Activated naive CD4-positive, alpha-beta T cell (primary cell): ENCODE measurements around the gene RNLS.

Source experiments
- DNase-seq, 4 experiments: peaks; one replicate each; lab custom pipeline; 2025; lab: John Stamatoyannopoulos, UW

Gene RNLS

DNA sequence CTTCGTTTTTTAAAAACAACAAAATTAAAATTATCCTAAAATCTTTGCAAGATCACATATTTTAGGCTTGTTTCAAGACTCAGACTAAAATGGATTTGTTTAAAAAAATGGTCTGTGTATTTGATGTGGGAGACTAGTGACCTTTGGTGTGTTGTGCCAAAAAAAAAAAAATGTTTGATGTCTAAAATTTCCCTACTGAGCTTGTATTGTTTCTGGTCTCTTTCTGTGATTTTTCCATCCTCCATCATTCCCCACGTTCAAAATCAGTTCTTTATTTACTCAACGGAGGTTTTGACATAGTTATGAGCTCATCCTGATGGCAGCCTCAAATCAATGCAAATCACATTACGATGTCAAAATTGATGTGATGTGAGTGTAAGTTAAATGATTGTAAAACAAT is 326.2 kb downstream of the RNLS start:
- no peak for DNase-seq

DNA sequence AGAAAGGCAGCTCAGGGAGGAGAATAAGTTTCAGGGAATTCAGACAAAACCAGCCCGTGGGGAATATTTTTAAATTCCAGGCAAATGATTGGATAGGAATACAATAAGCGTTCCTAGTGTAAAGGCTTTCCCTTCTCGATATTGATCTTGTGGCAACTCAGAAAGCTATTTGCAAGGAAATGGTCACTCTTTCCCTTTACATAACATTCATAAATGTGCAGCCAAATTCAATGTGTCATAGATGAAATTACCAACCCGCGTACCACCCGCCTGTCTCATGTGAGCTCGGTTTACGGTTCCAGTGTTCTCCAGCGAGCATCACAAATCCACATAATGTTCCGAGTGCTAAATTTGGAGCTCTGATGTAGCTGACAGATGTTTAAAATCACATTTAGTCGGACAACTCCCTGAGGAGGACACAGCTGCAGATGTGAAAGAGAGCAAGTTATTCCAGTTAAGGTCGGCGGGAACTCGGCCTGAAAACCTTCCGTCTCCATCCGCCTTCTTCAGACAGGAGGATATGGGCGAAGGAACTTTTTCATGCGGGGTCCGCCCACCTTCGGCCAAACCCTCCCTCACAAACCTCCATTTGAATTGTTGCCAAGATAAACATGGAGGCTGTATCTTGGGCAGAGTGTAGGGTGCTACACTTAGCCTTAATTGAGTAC is 327.0 kb downstream of the RNLS start:
- no peak for DNase-seq

DNA sequence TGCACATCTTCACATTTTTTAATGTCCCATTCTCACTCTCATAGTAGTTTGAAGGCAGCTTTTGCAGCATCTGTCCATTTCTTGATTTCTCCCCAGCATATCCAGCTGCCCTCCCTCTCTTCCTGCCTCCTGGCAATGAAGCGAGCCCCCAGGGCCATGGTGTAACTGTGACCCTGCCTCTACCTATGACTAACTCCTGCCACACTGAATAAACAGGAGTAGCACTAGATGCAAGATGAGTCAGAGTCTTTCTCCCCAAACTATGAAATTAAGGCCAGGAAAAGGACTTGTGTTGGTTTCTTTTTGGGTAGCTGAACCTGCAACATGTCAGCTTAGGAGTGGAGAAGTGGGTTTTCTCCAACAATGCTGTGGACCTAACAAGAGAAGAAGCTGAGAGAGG is 329.0 kb downstream of the RNLS start:
- no peak for DNase-seq

DNA sequence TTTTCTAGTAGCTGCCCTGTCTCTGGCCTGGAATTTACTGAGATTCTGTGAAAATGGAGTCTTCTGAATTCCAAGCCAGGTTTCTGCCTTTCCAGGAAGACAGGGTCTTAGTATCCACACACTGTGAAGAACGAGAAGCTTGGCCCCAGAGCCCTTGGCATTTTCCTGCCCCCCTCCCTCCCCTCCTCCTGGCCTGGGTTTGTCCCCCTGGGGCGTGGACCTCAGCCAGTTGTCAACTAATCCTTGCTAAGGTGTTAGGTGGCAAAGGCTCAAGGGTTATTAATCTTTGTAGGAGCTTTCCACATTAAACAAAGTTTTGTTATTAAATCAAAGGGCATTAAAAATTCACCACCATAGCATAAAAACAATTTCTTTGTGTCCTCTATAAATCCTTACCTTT is 329.5 kb downstream of the RNLS start:
- no peak for DNase-seq

DNA sequence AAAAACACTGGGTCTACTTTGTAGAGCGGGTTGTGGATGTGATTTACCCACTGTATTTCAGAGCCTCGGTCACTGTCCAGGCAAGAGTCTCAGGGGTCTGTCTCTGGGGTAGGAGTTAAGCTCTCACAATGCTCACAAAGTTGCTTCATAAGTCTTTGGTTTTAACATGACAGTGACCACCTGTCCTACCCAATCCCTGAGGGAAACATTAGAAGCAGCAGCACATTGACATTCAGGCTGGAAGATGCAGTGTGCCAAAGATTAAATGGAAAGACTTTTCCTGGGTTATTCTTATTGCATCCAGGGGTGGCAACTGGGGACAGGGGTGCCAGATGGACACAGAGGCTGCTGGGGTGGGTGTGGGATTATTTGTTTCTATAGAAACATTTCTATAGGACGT is 330.0 kb downstream of the RNLS start:
- no peak for DNase-seq

DNA sequence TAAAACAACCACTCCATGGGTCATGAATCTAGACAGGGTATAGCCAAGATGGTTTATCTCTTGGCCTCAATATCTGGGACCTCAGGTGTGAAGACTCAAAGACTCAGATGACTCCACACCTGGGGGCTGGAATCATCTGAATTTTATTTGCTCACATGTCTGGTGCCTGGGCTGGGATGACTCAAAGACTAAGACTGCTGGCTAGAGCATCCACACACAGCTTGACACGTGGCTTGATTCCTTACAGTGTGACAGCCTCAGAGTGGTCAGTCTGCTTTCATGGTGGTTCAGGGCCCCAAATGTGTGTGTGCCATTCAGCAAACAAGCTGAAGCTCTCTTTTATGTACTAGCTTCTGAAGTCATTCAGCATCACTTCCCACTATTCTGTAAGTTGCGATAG is 333.7 kb downstream of the RNLS start:
- DNase-seq, result no peak

DNA sequence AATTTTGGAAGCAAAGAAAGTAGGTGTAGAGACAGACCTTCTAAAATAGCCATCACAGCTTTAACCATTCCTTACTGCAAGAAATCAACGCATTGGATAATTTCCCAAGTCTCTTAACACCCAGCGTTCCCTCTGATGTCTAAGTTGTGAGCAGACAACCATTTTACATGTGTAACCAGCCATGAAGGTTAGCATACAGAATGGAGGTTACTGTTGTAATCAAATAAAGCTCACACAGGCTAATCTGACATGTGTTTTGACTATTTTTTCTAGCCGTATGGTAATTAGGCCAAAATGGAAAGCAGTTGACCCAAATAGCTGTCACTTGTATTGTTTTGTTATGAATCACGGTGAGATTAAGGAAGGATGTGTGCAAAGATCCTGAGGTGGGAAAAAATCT is 336.4 kb downstream of the RNLS start:
- DNase-seq, result no peak

DNA sequence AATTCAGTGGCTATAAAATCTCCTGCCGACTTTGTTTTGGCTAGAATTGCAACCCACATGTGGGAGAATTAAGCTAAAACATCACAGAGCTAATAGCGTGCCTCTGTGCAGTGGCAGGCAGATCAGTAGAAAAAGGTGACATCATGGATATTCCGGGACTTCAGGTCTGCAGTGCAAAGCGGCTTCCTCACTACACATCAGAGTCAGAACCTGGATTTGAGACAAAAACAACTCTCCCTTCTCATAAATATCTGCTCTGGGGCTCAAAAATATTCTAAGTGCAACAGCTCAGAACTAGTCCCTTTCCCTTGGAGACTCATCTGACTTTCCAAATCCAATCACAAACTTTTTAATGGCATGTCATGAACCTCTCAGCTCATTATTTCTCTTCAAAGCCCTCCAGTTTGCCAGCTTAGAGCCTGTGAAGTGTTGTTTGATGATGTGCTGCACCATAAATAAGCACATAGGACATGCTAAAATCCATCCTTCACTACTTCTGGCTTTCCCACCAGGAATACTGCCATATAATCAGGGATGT is 337.1 kb downstream of the RNLS start:
- DNase-seq, result no peak

DNA sequence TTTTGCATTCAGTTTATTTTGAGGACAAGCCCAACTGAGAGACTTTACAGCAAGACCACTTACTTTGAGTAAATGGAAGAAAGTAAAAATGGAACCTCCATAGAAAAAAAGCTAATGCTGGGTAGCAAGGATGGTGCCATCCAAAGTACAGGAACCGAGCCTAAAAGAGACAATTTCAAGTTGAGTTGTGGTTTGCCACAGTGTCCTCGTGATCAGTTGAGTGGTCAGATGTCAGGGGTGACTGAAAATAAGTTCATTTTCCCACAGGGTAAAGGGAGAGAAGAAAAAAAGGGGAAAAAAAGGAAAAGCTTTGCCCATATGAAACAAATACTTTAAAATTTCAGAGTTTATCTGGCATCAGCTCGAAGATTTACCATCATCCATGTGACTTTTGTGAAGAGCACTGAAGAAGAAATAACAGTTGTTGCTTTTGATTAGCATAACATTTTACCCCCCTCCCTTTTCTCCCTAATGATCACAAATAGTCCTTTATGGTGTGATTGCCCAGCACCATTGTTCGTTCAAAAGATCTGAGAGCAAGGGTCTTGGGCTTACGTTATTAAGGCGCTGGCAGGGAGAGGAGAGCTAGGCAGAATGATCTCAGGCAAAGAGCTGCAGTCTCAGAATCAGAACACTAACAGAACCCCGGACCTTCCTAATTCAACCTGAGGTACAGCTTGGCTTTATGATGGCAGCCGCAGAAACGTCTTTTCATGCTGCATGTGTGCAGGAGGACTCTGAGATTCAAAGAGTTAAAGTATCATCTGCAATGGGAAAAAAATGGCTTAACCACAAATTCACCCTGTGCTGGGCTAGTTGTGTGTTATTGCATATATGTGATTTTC is 338.1 kb downstream of the RNLS start:
- DNase-seq, result no peak

DNA sequence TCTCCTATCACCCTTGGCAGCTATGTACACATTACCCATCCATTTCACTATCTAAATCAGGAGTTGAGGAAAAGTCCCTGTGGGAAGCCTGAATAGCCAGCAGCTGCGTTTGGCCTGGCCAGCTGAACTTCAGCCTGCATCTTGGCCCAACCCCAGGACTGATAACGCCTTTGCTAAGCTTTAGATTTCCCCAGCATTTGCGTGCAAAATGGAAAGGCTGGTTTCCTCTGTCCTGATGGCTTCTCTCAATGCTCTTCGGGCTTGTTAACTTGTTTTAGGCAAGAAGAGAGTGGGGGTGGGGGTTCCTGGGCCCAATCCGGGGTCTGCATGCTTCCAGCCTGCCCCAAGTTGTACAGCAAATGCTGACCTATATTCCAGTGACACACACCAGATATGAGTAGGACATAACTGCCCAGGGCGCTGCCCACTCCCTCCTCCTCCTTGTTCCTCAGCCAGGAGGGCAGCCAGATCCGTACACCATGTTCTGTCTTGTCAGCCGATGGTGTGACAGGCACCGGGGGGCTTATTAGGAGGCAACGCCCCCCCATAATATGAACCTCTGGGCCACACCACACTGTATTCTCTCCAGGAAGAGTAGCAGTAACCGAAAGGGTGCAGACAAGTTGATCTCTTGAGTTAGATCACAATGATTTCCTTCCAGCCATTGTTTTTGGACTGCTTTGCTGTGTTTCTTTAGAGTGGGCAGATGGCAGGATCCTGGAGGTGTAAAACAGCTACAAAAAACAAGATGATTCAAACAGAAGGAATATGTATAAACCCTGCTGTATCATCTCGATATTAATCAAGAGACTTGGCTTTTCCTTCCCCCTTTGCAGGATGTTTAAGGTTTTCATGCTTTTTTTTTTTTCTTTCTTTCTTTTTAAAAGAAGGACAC is 339.0 kb downstream of the RNLS start:
- DNase-seq, result no peak

DNA sequence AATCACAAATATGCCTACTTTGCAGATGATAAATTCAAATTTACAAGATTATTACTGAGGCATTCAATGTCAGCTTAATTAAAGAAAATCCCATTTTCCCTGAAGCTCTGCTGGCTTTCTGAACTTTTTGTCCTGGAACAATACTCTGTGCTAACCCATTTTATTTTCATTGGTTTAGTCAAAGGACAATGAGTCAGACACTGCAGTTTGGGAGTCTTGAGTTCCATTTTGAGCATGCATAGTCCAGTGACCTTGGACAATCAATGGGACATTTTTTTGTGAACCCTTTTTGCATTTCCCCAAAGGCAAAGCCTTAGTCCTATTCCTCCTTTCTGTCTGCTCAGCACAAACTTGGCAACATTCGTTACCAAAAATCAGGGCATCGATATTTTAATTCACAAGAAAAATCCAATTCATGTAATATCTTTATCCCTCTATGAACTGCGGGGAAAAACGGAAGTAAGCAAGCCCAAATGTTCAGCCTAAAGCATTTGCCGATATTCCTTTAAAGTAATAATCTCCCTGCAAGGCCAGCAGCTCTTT is 339.8 kb downstream of the RNLS start:
- no peak for DNase-seq

DNA sequence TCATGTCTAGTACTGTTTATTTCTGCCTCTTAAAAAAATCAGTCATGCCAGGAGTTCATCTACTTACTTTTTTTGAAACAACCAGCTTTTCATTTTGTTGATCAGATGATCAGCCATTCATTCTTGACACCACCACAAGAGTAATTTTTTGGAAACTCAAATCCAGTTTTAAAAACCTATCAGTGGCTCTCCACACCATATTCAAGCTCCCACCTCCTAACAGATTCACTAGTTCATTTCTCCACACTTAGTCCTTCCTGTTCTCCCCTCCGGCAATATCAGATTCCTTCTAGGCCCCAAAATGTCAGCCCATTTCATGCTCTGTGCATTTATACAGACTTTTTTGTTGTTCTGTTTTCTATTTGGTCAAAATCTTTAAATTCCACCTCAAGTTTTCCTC is 341.6 kb downstream of the RNLS start:
- DNase-seq, result no peak

DNA sequence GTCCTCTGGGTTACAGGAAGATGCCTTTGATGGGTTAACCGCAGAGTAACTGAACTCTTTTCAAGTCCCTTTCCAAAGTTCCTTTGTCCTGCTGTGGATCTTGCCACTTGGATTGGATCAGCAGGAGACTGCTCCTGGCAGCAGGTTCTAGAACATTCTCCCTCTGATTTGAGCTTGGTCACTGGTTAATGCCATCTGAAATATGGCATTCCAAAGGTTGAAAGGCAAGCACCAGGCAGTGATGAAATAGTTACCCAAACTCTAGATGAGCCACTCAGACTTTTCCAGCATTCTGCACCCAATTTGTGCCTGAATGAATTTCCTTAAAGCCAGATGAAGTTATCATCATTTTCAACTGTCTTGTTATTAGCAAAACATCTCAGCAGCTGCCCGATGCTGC is 343.9 kb downstream of the RNLS start:
- no peak for DNase-seq

DNA sequence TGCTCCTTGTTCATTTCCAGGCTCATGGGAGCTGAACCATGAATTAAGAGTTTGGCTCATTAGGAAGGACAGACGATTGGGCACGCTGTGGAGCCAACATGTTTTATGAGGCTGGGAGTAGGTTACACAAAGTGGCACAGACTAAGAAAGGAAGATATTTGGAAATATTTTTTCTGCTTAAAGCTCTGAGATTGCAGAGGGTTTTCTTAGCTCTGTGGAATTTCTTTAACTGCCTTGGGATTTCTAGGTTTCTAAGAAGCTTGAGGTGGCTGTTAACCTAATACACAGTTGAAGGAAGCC is 344.6 kb downstream of the RNLS start:
- DNase-seq, result no peak

DNA sequence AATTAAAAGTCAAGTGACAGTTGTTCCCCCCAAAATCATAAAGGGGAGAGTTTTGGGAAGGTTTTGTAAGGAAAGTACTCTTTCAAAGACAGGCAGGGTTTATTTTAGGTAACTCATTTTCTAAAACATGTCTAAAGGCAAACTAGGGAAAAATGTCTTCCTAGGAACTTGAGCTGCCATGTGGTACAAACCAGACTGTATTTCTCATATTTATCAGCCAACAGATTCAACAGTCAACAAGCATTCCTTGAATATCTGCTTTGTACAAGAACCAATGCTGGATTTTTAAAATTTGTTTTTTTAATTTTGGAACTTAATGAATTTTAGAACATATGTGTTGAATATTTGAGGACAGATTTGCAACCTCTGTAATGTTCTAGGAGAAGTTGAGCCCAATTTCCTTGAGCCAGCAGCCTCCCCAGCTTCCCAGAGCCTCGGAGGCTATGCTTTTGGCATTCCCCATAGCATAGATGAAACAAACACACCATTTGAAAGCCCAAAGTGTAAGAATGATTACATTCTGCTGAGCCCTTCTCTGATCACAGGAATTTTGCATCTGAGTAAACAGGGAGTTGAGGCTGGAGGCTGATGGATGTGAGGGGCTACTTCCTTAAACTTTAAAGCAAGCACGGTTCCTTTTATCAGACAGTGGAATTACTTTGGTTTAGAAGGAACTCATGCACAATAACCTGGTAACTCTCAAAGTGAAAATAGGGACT is 345.1 kb downstream of the RNLS start:
- no peak for DNase-seq

DNA sequence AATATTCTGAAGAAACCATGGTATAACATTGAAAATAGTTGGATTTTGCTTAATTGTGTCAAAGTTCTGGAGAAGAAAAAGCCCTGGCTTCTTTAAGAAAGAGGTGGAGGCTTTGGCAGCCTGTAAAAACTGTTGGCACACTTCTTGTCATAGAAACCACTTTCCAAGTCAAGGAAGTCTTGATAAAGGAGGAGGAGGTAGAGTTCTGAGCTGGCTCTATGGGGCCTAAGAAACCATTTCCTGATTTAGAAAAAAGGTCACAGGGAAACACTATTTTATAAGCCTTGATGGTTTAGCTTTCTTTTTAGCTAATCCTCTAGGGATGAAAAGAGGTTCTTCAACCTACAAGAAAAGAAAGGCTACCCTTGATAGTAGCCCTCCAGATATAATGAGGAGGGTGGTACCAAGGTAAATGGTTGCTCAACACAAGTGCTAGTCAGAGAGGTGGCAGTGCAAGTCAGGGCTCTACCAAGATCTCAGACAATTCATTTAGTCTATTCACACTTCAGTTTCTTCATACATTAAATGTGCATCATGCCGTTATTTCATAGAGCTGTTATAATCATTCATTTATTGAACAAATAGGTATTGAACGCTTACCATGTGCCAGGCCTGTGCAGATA is 346.9 kb downstream of the RNLS start:
- DNase-seq, result no peak

DNA sequence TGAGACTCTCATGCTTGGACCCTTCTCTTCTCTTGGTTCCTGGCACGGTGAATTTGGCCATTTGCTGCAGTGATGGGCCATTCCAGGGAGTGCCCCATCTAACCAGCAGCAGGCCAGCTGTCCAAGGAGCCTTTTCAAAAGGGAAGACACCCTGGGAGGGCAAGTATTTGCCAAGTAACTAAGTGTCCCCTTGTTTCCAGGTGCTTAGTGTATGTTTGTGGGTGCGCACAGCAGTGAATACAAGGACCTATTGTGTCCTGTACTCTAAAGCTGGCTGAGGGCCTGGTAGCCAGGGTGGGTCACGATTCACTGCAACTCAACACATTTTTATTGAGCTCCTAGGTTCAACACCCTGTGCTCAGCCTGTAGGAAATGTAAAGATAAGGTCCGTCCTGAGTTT is 348.8 kb downstream of the RNLS start:
- DNase-seq, result no peak

DNA sequence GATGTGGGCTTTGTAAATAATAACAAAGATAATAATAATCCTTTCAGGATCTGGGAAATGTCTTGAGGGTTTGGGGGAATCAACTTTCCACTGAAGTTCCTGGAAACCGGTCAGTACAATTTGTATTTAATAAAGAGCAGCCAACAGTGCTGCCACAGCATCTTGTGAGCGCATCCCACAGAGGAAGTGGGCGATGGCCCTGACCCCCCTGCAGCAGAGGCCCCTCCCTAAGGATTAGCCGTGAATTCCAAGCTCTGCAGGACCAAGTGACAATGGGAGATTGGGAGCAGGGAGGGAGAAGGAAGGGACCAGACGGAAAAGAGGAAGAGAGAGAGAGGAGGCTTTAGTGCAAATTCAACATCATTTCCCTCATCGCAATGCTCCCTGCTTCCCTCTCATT is 349.2 kb downstream of the RNLS start:
- no peak for DNase-seq

DNA sequence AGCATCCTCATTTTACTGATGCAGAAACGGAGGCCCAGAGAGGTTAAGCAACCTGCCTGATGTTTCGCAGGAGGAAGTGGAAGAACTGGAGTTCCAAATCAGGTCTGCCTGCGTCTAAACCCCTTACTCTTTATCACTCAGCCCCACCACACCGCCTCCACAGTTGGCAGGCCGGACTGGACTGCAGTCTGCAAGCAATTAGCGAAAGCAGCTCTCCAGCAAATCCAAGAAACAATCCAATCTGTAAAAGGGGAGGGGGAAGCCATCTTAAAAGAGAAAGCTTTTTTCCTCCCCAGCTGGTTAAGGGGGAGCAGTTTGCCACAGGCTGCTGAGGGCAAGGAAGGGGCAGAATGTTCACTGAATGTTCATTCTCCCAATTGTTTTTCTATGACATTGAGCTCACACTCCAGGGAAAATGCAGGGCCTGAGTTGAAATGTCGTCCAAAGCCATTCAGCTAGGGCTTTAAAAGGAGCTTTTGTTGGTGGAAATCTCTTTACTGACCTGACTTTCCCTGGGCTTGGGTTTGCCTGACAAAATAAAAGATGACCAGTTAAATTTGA is 350.1 kb downstream of the RNLS start:
- no peak for DNase-seq

DNA sequence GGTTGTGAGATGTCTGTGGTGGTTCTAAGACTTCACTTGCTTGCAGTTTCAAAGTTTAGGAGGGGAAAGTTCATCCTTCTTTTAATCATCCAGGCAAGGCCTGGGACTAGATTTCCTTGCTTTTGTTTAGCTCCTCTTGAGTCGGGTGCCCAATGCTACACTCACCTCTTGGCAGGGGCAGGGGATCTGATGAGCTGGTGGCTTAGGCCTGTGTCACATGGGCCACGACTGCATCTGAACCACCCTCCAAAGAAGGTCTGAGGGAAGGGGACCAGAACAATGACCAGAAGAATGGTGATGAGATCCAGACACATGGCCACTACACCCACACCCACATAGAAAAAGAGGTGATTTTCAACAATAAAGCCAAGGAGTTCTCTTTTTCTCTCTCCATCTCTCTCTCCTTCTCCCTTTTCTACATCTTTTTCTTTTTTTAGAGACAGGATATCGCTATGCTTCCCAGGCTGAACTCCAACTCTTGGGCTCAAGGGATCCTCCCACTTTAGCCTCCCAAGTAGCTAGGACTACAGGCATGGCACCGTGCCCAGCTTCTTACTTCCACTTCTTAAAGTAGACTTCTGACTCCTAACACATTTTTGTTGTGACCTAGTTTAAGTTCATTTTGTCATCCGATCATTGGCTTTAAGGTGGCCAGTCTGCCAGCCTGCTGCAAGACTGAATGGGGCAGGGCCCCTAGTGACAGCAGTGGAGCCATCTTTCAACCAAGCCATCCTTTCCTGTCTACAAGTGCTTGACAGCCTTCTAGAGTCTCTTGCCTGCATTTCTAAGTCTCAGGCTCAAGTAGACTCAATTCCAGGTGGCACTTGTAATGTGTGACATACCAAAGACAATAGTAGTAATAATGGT is 350.9 kb downstream of the RNLS start:
- DNase-seq, result no peak
